Epithelial cell of esophagus (primary cell): ENCODE results near the gene GPSM1.

Experiments used
- DNase-seq: peaks from one replicate; pipeline ENCODE4 v3.0.0; 2010; ENCODE audit warnings: low read depth
- H3K4me3 ChIP-seq: 2 replicates; pipeline ENCODE4 v1.5.1; 2011; ENCODE audit warnings: mild to moderate bottlenecking, low read length, control low read depth
- TF ChIP-seq, protein P1 (sequence below): IDR thresholded peaks from 2 replicates; pipeline ENCODE4 v1.5.1; 2011; ENCODE audit warnings: low read depth, mild to moderate bottlenecking, low read length, control low read depth, inconsistent platforms; ENCODE audit not compliant: insufficient read depth; ENCODE audit errors: missing control alignments

GPSM1 gene

DNA sequence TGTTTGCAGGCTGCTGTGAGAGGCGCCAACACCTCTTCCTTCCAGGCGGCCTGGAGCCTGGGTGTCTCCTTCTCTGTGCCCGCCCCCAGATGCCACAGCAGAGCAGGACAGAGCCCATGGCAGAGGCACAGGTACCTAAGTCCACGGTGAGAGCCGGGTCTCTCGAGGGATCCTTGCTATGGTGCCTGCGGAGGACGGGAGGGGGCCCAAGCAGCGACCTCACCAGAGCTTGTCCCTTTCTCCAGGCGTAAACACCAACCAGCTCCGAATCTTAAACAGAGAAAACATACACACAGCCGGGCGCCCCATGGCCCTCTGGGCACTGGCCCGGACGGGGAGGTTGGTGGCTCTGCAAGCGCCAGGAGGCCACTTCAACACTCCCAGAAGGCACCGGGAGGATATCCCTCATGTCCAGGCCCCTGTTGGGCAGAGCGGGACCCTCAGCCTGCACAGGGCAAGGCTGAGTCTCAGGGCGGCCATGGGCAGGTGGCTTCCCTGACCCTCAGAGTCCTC lies 35.3 kb upstream of the GPSM1 start:
- TF ChIP-seq, protein P1, sequence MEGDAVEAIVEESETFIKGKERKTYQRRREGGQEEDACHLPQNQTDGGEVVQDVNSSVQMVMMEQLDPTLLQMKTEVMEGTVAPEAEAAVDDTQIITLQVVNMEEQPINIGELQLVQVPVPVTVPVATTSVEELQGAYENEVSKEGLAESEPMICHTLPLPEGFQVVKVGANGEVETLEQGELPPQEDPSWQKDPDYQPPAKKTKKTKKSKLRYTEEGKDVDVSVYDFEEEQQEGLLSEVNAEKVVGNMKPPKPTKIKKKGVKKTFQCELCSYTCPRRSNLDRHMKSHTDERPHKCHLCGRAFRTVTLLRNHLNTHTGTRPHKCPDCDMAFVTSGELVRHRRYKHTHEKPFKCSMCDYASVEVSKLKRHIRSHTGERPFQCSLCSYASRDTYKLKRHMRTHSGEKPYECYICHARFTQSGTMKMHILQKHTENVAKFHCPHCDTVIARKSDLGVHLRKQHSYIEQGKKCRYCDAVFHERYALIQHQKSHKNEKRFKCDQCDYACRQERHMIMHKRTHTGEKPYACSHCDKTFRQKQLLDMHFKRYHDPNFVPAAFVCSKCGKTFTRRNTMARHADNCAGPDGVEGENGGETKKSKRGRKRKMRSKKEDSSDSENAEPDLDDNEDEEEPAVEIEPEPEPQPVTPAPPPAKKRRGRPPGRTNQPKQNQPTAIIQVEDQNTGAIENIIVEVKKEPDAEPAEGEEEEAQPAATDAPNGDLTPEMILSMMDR: no peak
- DNase-seq: no peak
- H3K4me3 ChIP-seq: no peak overlapping the region

- TF ChIP-seq, protein P1: no peak
- H3K4me3 ChIP-seq: no peak overlapping the region
- no peak for DNase-seq
Observed at GRCh38 chr9:136292591-136293448, 34.5 kb upstream of the GPSM1 start.

DNA sequence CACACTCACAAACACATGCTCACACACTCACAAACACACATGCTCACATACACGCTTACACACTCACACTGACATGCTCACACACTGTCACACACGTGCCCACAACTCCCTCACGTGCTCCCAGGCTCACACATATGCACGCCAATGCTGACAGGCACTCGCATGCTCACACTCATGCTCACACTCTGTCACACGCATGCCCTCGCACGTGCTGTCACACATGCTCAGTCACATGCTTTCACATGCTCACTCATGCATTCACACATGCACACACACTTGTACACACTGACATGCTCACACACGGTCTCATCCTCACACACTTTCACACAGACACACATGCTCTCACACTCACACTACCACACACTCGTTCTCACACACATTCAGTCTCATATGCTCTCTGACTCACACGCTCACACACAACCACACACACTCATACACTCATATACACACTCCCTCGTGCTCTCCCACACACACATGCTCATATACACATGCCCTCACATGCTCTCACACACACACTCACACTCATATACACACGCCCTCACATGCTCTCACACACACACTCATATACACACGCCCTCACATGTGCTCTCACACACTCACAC lies 33.8 kb upstream of the GPSM1 start:
- DNase-seq: no peak
- TF ChIP-seq, protein P1: no peak

GRCh38 chr9:136294437-136294836 lies 32.9 kb upstream of the GPSM1 start:
- no peak for DNase-seq
- no peak overlapping the region for H3K4me3 ChIP-seq
- TF ChIP-seq, protein P1: no peak

More for the DNA sequence above, 33.8 kb upstream of the GPSM1 start:
- H3K4me3 ChIP-seq: no peak overlapping the region

GRCh38 chr9:136295055-136295454 lies 32.3 kb upstream of the GPSM1 start:
- no peak overlapping the region for H3K4me3 ChIP-seq
- TF ChIP-seq, protein P1: no peak
- no peak for DNase-seq

- H3K4me3 ChIP-seq: no peak overlapping the region
- TF ChIP-seq, protein P1: no peak
- no peak for DNase-seq
Observed at GRCh38 chr9:136295542-136296433, 31.6 kb upstream of the GPSM1 start.
